HG03354 (cell line): ENCODE results near the gene HBG1.
"Not testable (repeated sequence)": the region's sequence is repeated elsewhere in the genome, so short reads cannot be mapped to it uniquely, and the experiment has no call there.

Experiments used
- ATAC-seq: cut with Tn5 transposase; IDR thresholded peaks from one replicate; pipeline ENCODE4 v1.9.1; 2021; ENCODE audit warnings: mild to moderate bottlenecking; ENCODE audit not compliant: unreplicated experiment, poor library complexity, severe bottlenecking

HBG1 gene

GRCh38 chr11:5279471-5280090 lies 29.9 kb upstream of the HBG1 start:
- ATAC-seq: no peak

- ATAC-seq: no peak
Measured at GRCh38 chr11:5277807-5278382, 28.2 kb upstream of the HBG1 start.

GRCh38 chr11:5276697-5277096 lies 27.0 kb upstream of the HBG1 start:
- ATAC-seq: no peak

- no peak for ATAC-seq
Measured at GRCh38 chr11:5275369-5276110, 25.9 kb upstream of the HBG1 start.

GRCh38 chr11:5274395-5274794 lies 24.7 kb upstream of the HBG1 start:
- no peak for ATAC-seq

GRCh38 chr11:5272395-5273017 lies 22.8 kb upstream of the HBG1 start:
- no peak for ATAC-seq

- no peak for ATAC-seq
Measured at GRCh38 chr11:5269715-5270147, 20.1 kb upstream of the HBG1 start, which contains the start of gene HBE1. HBE1 (minus strand) TSS chr11:5269945; CDS start chr11:5269890, 55 bp downstream.

- no peak for ATAC-seq
Measured at GRCh38 chr11:5267033-5267563, 17.4 kb upstream of the HBG1 start.

GRCh38 chr11:5266609-5267008 lies 17.0 kb upstream of the HBG1 start:
- ATAC-seq: no peak

GRCh38 chr11:5265832-5266231 lies 16.2 kb upstream of the HBG1 start:
- ATAC-seq: no peak

GRCh38 chr11:5258543-5259262 lies 9.0 kb upstream of the HBG1 start:
- no peak for ATAC-seq

- no peak for ATAC-seq
Measured at GRCh38 chr11:5257296-5257695, 7.6 kb upstream of the HBG1 start.

GRCh38 chr11:5254646-5255413 lies 5.2 kb upstream of the HBG1 start, which contains the start of gene HBG2:
HBG2 (minus strand) TSS chr11:5254781; CDS start chr11:5254728, 53 bp downstream.
- ATAC-seq: not testable (repeated sequence)

- not testable (repeated sequence) for ATAC-seq
Measured at GRCh38 chr11:5254023-5254422, 4.4 kb upstream of the HBG1 start.

GRCh38 chr11:5253440-5253839 lies 3.8 kb upstream of the HBG1 start:
- not testable (repeated sequence) for ATAC-seq

- no peak for ATAC-seq
Measured at GRCh38 chr11:5252919-5253265, 3.2 kb upstream of the HBG1 start.

GRCh38 chr11:5252192-5252918 lies 2.7 kb upstream of the HBG1 start:
- no peak for ATAC-seq

- no peak for ATAC-seq
Measured at GRCh38 chr11:5251746-5252145, 2.1 kb upstream of the HBG1 start.
